Progenitor cell of endocrine pancreas (in vitro differentiated cells): ENCODE measurements around the gene FBXL15. TPM values are rescaled to one million over a fixed set of nuclear protein-coding genes. Genes with fewer than 3 reads are reported as not detected.

Source experiments
- DNase-seq: peaks from one replicate; pipeline ENCODE4 v3.0.0; 2021; ENCODE audit warnings: low spot score; ENCODE audit not compliant: unreplicated experiment
- H3K27ac Mint-ChIP-seq: 2 replicates; pipeline ENCODE4 v1.8.0; 2021; ENCODE audit warnings: mild to moderate bottlenecking, moderate library complexity, mixed read lengths
- H3K27me3 Mint-ChIP-seq: 2 replicates; pipeline ENCODE4 v1.8.0; 2021; ENCODE audit warnings: mixed read lengths
- H3K36me3 Mint-ChIP-seq: 2 replicates; pipeline ENCODE4 v1.8.0; 2022; ENCODE audit warnings: mixed read lengths; ENCODE audit not compliant: insufficient read depth
- H3K4me1 Mint-ChIP-seq: 2 replicates; pipeline ENCODE4 v1.8.0; 2021; ENCODE audit warnings: low read depth, mixed read lengths
- H3K4me3 Mint-ChIP-seq: 2 replicates; pipeline ENCODE4 v1.8.0; 2021; ENCODE audit warnings: low read depth, mild to moderate bottlenecking, moderate library complexity, mixed read lengths
- H3K9me3 Mint-ChIP-seq: 2 replicates; pipeline ENCODE4 v1.8.0; 2021; ENCODE audit warnings: low read depth, mixed read lengths
- total RNA-seq: library from RNA; stranded (reverse); gene quantifications from 2 replicates; pipeline ENCODE4 v1.2.1, GENCODE V29; 2021
- TF ChIP-seq, protein P1 (sequence below): fragments of 200-600 bp; sonication (generic); IDR thresholded peaks from one replicate; pipeline ENCODE4 v1.5.0; 2021; ENCODE audit warnings: antibody characterized with exemption, mild to moderate bottlenecking; ENCODE audit not compliant: unreplicated experiment

The FBXL15 gene
- total RNA-seq, 1 donor from 2014 or later = 14.0 TPM

DNA sequence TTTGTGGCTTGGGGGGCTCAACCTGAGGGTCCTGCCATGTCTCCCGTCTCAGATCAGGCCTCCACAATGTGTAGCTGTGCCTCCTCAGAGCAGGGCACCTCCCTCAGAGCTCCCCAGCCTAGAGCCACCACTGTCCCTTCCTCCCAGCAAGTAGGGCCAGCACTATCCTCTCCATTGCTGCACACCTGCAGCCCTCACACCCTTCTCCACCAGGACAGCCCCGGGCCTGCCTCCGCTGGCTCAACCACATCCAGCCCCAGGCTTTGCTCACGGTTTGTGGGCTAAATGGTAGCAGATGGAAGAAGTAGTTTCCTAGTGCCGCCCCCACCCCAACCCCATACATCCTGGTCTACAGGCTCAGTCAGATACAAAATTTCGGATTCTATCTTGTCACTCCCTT lies 15.0 kb upstream of the FBXL15 start:
- peaks cover 41% of the 10 kb centered on the region for H3K27me3 Mint-ChIP-seq
- H3K27ac Mint-ChIP-seq = no peak overlapping the region
- H3K4me1 Mint-ChIP-seq = peaks cover 11% of the 10 kb centered on the region
- H3K36me3 Mint-ChIP-seq = no peaks in the 10 kb centered on the region
- DNase-seq = no peak
- TF ChIP-seq, protein P1, sequence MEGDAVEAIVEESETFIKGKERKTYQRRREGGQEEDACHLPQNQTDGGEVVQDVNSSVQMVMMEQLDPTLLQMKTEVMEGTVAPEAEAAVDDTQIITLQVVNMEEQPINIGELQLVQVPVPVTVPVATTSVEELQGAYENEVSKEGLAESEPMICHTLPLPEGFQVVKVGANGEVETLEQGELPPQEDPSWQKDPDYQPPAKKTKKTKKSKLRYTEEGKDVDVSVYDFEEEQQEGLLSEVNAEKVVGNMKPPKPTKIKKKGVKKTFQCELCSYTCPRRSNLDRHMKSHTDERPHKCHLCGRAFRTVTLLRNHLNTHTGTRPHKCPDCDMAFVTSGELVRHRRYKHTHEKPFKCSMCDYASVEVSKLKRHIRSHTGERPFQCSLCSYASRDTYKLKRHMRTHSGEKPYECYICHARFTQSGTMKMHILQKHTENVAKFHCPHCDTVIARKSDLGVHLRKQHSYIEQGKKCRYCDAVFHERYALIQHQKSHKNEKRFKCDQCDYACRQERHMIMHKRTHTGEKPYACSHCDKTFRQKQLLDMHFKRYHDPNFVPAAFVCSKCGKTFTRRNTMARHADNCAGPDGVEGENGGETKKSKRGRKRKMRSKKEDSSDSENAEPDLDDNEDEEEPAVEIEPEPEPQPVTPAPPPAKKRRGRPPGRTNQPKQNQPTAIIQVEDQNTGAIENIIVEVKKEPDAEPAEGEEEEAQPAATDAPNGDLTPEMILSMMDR = no peak
- no peaks in the 10 kb centered on the region for H3K9me3 Mint-ChIP-seq
- H3K4me3 Mint-ChIP-seq = no peak overlapping the region

DNA sequence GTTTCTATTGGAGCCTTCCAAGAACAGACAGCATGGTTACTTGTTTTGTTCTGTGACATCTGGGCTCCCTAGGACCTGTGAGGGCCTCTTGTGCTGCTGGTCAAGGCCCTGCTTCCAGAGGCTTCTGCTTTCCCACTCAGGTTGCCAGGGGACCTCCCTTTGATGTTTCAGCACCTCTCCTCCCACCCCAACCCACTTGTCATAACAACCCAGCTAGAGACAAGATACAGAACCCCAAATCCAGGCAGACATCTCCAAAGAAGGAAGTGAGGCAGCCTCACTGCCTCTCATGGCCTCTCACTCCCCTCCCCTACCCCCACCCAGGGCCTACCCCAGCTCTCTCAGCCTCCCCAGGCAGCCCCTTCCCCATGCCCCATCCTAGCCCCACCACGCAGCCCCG lies 13.8 kb upstream of the FBXL15 start:
- Mint-ChIP-seq H3K4me1 (peaks cover 15% of the 10 kb centered on the region), H3K9me3 (no peaks in the 10 kb centered on the region), H3K36me3 (no peaks in the 10 kb centered on the region), H3K4me3 (no peak overlapping the region), H3K27ac (no peak overlapping the region), H3K27me3 (peaks cover 52% of the 10 kb centered on the region)
- TF ChIP-seq, protein P1 = no peak
- DNase-seq = no peak

DNA sequence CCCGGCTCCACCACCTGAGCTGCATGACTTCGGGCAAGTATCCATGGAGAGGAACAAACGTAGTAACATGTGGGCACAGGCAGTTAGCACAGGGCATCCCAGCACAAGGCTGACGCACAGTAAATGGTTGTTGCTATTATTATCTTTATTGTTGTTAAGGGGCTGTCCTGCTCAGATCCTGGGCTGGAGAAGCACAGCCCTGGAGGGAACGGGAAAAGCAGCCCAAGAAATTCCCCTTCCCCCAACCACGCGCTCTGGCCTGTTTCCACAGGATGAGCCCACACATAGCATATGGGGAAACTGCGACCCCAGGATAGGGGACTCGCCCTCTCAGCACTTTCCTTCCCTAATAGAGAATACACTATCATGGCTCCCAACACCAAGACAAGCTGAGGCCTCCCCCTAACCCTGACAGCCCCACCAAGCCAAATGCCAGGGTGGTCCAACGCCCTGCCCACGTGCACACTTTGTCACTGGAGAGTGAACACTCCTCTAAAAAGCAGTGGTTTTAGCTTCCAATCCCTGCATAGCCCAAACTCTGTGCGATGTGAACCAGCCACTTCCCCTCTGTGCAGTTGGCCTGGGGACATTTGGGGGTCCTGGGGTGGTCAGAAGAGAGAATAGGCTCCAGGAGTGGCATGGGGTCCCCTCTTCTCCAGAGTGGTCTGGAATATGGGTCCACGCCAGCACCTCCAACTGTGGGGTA lies 13.1 kb upstream of the FBXL15 start:
- Mint-ChIP-seq H3K9me3 (no peaks in the 10 kb centered on the region), H3K4me3 (no peak overlapping the region), H3K27ac (no peak overlapping the region), H3K36me3 (no peaks in the 10 kb centered on the region), H3K27me3 (peaks cover 57% of the 10 kb centered on the region), H3K4me1 (peaks cover 15% of the 10 kb centered on the region)
- no peak for DNase-seq
- TF ChIP-seq, protein P1 = no peak

DNA sequence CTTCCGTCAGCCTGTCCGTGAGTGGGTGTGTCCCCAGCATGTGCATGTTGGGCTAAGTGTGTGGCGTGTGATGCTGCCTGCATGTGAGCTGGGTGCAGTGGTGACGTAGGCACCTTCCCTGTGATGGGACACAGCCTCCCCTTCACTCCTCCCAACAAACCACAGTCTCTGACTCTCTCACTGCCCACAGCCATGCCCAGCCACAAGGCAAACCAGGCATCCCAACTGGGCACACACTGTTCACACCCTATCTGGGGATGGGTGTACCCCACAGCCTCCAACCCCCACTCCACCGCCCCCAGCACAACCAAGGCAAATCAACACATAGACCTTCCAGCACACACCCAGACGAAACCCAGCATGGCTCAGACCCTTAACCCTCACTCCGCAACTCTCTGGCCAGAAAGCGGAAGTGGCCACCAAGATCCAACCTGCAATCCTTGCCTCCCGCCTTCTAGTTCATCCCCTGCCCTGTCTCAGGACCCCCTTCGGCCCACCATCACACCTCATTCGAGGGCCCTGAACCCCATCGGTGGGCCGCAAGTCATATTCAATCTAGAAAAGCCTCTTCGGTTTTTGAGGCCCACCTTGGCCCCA lies 12.4 kb upstream of the FBXL15 start:
- H3K27ac Mint-ChIP-seq = peak overlapping the region; percentile 79
- H3K9me3 Mint-ChIP-seq = no peaks in the 10 kb centered on the region
- TF ChIP-seq, protein P1 = no peak
- H3K36me3 Mint-ChIP-seq = no peaks in the 10 kb centered on the region
- peaks cover 15% of the 10 kb centered on the region for H3K4me1 Mint-ChIP-seq
- H3K4me3 Mint-ChIP-seq = peak overlapping the region; percentile 61
- peaks cover 62% of the 10 kb centered on the region for H3K27me3 Mint-ChIP-seq
- no peak for DNase-seq

DNA sequence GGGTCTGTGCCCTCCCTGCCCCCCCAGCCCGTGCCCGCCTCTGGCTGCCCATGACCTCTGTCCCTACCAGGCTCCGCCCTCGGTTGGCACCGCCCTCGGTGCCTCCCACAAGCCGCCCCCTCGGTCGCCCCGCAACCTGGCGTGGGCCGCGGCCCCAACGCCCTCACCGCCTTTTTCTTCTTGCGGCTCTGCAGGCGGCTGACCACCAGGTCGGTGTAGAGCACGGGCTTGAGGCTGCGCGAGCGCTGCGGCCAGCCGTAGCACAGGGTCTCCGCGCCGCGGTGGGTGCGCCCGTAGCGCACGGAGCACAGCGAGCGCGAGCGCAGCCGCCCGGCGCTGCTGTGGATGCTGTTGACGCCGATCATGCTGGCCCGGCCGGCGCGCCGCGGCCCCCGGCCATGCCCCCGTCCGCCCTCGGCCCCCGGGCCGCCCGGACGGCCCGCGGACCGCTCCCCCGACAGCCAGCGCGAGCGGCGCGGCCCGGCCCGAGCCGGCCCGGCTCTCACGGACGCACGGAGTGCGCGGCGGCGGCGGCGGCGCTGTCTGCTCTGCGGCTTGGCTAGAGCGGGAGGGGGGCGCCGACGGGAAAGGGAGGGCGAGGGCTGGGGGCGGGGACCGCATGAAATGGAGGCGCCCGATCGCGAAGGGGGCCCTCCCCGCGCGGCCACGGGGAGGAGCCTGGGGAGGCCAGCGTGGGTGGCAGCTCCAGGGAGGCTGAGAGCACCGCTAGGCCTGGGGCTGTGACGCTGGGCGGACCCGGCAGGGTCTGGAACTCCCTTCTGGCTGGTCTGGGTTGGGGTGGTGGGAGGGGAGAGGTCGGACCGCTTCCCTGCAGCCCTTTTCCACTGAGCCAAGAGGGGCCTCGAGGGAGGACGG lies 11.7 kb upstream of the FBXL15 start:
- Mint-ChIP-seq H3K4me3 (peak overlapping the region; percentile 68), H3K36me3 (no peaks in the 10 kb centered on the region), H3K27ac (no peak overlapping the region), H3K4me1 (peaks cover 15% of the 10 kb centered on the region), H3K27me3 (peaks cover 65% of the 10 kb centered on the region), H3K9me3 (no peaks in the 10 kb centered on the region)
- TF ChIP-seq, protein P1 = no peak
- no peak for DNase-seq
